ENCODE data around the gene TMEM59L.
A peak's percentile ranks its signal among the peaks of the same experiment; 100 is the strongest.

Gene TMEM59L

DNA sequence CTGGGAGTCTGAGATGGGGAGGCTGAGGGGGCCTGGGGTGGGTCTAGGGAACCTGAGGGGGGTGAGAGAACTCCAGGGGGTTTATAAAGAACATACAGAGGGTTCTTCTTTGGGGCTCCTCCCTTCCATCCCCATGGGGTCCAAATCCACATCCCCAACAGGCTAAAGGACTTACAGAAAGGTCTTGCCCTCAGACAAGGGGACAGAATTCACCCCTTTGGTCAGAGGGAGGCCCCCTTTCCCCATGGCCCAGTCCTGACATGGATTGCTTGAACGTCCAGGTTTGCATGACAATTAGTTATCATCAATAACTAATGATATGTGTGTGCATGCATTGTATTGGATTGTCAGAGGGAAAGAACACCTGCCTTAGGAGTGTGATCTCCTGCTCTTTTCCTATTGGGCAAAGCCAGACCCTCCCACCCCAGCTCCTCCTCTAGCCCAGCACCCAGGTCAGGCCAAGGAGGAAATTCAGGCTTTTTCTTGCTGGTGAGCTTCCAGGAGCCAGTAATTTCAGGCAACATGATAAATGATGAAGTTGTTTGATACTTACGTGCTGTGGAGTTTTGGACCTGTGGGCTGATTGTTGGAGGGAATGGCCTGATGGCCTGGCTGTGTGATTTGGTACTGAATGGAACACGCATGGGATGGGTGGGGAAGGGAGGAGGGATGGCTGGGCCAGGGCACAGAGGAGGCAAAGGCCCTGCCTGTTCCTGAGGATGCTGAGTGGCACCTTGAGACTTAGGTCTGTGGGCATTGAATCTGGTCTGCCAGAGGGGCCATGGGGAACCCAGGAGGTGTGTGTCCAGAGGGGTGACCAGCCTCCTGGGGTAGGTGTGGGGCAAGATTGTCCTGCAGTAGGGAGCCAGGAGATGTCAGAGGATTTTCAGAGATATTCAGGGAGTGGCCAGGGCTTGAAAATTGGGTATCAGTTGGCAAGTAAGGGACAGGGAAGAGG is 25.3 kb downstream of the TMEM59L start:
- H3K27ac ChIP-seq (ENCODE audit: extremely low read depth, low read depth, low read length), result peak overlapping the region; percentile 68; the same call in 1 of the 2 replicates
- ChIA-PET POLR2A (interaction anchor here (0.6 to 0.7 kb wide), 2 partner anchors 44 to 49 kb away, joined by 3 to 6 read pairs; no protein-coding TSS in a partner anchor), CTCF (no interaction called here)
- peaks cover 8% of the 10 kb centered on the region; the same call in 1 of the 2 replicates for H3K4me1 ChIP-seq (ENCODE audit: control insufficient read depth, insufficient read depth, low read length)
- peak overlapping the region; percentile 86 for H3K4me3 ChIP-seq (ENCODE audit: low read depth, low read length)
- no peaks in the 10 kb centered on the region for H3K9me3 ChIP-seq (ENCODE audit: control insufficient read depth, insufficient read depth, low read depth, low read length)
- H3K36me3 ChIP-seq (ENCODE audit: control insufficient read depth in 2 of 2, insufficient read depth in 1 of 2, low read length in 2 of 2), result no peaks in the 10 kb centered on the region; a peak in 1 of 3 replicates
- TF ChIP-seq, protein P1, sequence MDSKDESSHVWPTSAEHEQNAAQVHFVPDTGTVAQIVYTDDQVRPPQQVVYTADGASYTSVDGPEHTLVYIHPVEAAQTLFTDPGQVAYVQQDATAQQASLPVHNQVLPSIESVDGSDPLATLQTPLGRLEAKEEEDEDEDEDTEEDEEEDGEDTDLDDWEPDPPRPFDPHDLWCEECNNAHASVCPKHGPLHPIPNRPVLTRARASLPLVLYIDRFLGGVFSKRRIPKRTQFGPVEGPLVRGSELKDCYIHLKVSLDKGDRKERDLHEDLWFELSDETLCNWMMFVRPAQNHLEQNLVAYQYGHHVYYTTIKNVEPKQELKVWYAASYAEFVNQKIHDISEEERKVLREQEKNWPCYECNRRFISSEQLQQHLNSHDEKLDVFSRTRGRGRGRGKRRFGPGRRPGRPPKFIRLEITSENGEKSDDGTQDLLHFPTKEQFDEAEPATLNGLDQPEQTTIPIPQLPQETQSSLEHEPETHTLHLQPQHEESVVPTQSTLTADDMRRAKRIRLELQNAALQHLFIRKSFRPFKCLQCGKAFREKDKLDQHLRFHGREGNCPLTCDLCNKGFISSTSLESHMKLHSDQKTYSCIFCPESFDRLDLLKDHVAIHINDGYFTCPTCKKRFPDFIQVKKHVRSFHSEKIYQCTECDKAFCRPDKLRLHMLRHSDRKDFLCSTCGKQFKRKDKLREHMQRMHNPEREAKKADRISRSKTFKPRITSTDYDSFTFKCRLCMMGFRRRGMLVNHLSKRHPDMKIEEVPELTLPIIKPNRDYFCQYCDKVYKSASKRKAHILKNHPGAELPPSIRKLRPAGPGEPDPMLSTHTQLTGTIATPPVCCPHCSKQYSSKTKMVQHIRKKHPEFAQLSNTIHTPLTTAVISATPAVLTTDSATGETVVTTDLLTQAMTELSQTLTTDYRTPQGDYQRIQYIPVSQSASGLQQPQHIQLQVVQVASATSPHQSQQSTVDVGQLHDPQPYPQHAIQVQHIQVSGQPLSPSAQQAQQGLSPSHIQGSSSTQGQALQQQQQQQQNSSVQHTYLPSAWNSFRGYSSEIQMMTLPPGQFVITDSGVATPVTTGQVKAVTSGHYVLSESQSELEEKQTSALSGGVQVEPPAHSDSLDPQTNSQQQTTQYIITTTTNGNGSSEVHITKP (tag by site-specific recombination; IDR thresholded peaks at IDR 0.05), result peak; percentile 91
- peak; percentile 59 for TF ChIP-seq GLIS1 (tag by site-specific recombination; IDR thresholded peaks at IDR 0.05)
- TF ChIP-seq, protein P2, sequence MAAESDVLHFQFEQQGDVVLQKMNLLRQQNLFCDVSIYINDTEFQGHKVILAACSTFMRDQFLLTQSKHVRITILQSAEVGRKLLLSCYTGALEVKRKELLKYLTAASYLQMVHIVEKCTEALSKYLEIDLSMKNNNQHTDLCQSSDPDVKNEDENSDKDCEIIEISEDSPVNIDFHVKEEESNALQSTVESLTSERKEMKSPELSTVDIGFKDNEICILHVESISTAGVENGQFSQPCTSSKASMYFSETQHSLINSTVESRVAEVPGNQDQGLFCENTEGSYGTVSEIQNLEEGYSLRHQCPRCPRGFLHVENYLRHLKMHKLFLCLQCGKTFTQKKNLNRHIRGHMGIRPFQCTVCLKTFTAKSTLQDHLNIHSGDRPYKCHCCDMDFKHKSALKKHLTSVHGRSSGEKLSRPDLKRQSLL (tag by site-specific recombination; IDR thresholded peaks at IDR 0.05), result no peak
- TF ChIP-seq SP7 (tag by site-specific recombination; IDR thresholded peaks at IDR 0.05), result no peak
- 0 out of 2 replicates have a peak, but pooled peaks have one; percentile 28 for TF ChIP-seq ZBTB17 (tag by site-specific recombination; IDR thresholded peaks at IDR 0.05)
- TF ChIP-seq, protein P3, sequence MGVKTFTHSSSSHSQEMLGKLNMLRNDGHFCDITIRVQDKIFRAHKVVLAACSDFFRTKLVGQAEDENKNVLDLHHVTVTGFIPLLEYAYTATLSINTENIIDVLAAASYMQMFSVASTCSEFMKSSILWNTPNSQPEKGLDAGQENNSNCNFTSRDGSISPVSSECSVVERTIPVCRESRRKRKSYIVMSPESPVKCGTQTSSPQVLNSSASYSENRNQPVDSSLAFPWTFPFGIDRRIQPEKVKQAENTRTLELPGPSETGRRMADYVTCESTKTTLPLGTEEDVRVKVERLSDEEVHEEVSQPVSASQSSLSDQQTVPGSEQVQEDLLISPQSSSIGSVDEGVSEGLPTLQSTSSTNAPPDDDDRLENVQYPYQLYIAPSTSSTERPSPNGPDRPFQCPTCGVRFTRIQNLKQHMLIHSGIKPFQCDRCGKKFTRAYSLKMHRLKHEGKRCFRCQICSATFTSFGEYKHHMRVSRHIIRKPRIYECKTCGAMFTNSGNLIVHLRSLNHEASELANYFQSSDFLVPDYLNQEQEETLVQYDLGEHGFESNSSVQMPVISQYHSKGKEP (tag by site-specific recombination; IDR thresholded peaks at IDR 0.05), result no peak
- TF ChIP-seq SP2 (tag by site-specific recombination; IDR thresholded peaks at IDR 0.05), result peak; percentile 71
- TF ChIP-seq KLF1 (tag by site-specific recombination; IDR thresholded peaks at IDR 0.05), result no peak
- TF ChIP-seq OVOL3 (tag by site-specific recombination; IDR thresholded peaks at IDR 0.05), result no peak
- TF ChIP-seq ZNF292 (tag by site-specific recombination; IDR thresholded peaks at IDR 0.05; ENCODE audit: borderline replicate concordance, low read depth), result no peak
- TF ChIP-seq ZNF335 (tag by site-specific recombination; conservative IDR thresholded peaks at IDR 0.05), result peak; percentile 26; the same call in 1 of the 2 replicates
- 0 out of 2 replicates have a peak, but pooled peaks have one; percentile 4 for TF ChIP-seq GLIS2 (tag by site-specific recombination; IDR thresholded peaks at IDR 0.05)
- TF ChIP-seq ZNF473 (tag by site-specific recombination; IDR thresholded peaks at IDR 0.05), result no peak
- no peak for TF ChIP-seq ZNF23 (tag by site-specific recombination; IDR thresholded peaks at IDR 0.05; ENCODE audit: borderline replicate concordance)
- peak; percentile 47; the same call in 1 of the 2 replicates for TF ChIP-seq KLF10 (tag by site-specific recombination; IDR thresholded peaks at IDR 0.05)
- TF ChIP-seq, protein P4, sequence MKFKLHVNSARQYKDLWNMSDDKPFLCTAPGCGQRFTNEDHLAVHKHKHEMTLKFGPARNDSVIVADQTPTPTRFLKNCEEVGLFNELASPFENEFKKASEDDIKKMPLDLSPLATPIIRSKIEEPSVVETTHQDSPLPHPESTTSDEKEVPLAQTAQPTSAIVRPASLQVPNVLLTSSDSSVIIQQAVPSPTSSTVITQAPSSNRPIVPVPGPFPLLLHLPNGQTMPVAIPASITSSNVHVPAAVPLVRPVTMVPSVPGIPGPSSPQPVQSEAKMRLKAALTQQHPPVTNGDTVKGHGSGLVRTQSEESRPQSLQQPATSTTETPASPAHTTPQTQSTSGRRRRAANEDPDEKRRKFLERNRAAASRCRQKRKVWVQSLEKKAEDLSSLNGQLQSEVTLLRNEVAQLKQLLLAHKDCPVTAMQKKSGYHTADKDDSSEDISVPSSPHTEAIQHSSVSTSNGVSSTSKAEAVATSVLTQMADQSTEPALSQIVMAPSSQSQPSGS (tag by site-specific recombination; IDR thresholded peaks at IDR 0.05; ENCODE audit: low read depth), result no peak
- no peak for TF ChIP-seq ZNF184 (tag by site-specific recombination; IDR thresholded peaks at IDR 0.05)
- TF ChIP-seq KLF9 (tag by site-specific recombination; IDR thresholded peaks at IDR 0.05; ENCODE audit: low read depth), result no peak
- no peak for TF ChIP-seq ZBTB8A (tag by site-specific recombination; IDR thresholded peaks at IDR 0.05)
- TF ChIP-seq ZNF677 (tag by site-specific recombination; IDR thresholded peaks at IDR 0.05), result no peak
- TF ChIP-seq ZNF239 (tag by site-specific recombination; IDR thresholded peaks at IDR 0.05), result no peak
- no peak for TF ChIP-seq SALL2 (tag by site-specific recombination; IDR thresholded peaks at IDR 0.05; ENCODE audit: borderline replicate concordance)
- TF ChIP-seq, protein P5, sequence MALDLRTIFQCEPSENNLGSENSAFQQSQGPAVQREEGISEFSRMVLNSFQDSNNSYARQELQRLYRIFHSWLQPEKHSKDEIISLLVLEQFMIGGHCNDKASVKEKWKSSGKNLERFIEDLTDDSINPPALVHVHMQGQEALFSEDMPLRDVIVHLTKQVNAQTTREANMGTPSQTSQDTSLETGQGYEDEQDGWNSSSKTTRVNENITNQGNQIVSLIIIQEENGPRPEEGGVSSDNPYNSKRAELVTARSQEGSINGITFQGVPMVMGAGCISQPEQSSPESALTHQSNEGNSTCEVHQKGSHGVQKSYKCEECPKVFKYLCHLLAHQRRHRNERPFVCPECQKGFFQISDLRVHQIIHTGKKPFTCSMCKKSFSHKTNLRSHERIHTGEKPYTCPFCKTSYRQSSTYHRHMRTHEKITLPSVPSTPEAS (tag by site-specific recombination; IDR thresholded peaks at IDR 0.05), result no peak
- TF ChIP-seq ZNF548 (tag by site-specific recombination; IDR thresholded peaks at IDR 0.05), result no peak
- TF ChIP-seq ZNF600 (tag by site-specific recombination; IDR thresholded peaks at IDR 0.05), result peak; percentile 60
- TF ChIP-seq ZNF514 (tag by site-specific recombination; IDR thresholded peaks at IDR 0.05), result no peak
- TF ChIP-seq YY1 (tag by site-specific recombination; IDR thresholded peaks at IDR 0.05), result no peak
